PC-3 (cell line): ENCODE data around the gene FOXRED1. TPM values are rescaled to one million over a fixed set of nuclear protein-coding genes. Genes with fewer than 3 reads are reported as not detected.

Experiments
- ATAC-seq: fragments of 200-7000 bp; cut with Tn5 transposase; 2 replicates; pipeline ENCODE4 v1.9.1; 2020; ENCODE audit warnings: mild to moderate bottlenecking, moderate library complexity
- Bru-seq: library from RNA; stranded (reverse); fragments of 400-500 nt; gene quantifications from one replicate; lab custom pipeline; 2021; lab: Mats Ljungman, UMichigan
- BruChase-seq, 2 experiments: library from RNA; stranded (reverse); fragments of 400-500 nt; gene quantifications; one replicate each; lab custom pipeline; 2021; lab: Mats Ljungman, UMichigan
- BruUV-seq: library from RNA; stranded (reverse); fragments of 400-500 nt; replicated peaks from 2 replicates; lab custom pipeline; 2021; lab: Mats Ljungman, UMichigan
- CTCF ChIA-PET: fragments of 300-600 bp; sonication (Branson Sonifier 250); formaldehyde crosslinking; loops from one replicate; lab custom pipeline; 2022; ENCODE audit warnings: antibody characterized with exemption; lab: Charles Lee
- POLR2A ChIA-PET: fragments of 300-600 bp; sonication (Branson Sonifier 250); formaldehyde crosslinking; loops from one replicate; lab custom pipeline; 2022; ENCODE audit warnings: antibody characterized with exemption; ENCODE audit not compliant: unreplicated experiment; lab: Charles Lee
- DNase-seq: peaks from one replicate; pipeline ENCODE4 v3.0.0-alpha.2; 2015
- H2AFZ ChIP-seq: fragments of 300-600 bp; sonication (generic); 2 replicates; pipeline ENCODE4 v1.6.0; 2016; ENCODE audit warnings: antibody characterized with exemption, low read length
- H3F3A ChIP-seq: fragments of 300-600 bp; sonication (generic); one replicate; pipeline ENCODE4 v1.6.0; 2017; ENCODE audit warnings: antibody characterized with exemption, low read length, control low read depth, mild to moderate bottlenecking; ENCODE audit not compliant: unreplicated experiment
- H3K27ac ChIP-seq: fragments of 300-600 bp; sonication (generic); 2 replicates; pipeline ENCODE4 v1.5.1; 2016; ENCODE audit warnings: mild to moderate bottlenecking, low read length
- H3K27me3 ChIP-seq: fragments of 300-600 bp; sonication (generic); 2 replicates; pipeline ENCODE4 v1.6.1; 2016; ENCODE audit warnings: low read length, mixed read lengths
- H3K36me3 ChIP-seq: fragments of 300-600 bp; sonication (generic); 2 replicates; pipeline ENCODE4 v1.6.1; 2016; ENCODE audit warnings: low read depth, mixed run types, low read length, mixed read lengths
- H3K4me1 ChIP-seq: fragments of 300-600 bp; sonication (generic); 2 replicates; pipeline ENCODE4 v1.5.1; 2016; ENCODE audit warnings: low read length; ENCODE audit not compliant: insufficient read depth
- H3K4me2 ChIP-seq: fragments of 300-600 bp; sonication (generic); 2 replicates; pipeline ENCODE4 v1.6.0; 2016; ENCODE audit warnings: low read length
- H3K4me3 ChIP-seq: fragments of 300-600 bp; sonication (generic); 2 replicates; pipeline ENCODE4 v1.5.1; 2016; ENCODE audit warnings: mild to moderate bottlenecking, low read length, mixed read lengths
- H3K79me2 ChIP-seq: fragments of 300-600 bp; sonication (generic); 2 replicates; pipeline ENCODE4 v1.6.1; 2017; ENCODE audit warnings: low read length, mixed read lengths
- H3K9ac ChIP-seq: fragments of 300-600 bp; sonication (generic); 2 replicates; pipeline ENCODE4 v1.6.0; 2016; ENCODE audit warnings: mild to moderate bottlenecking, low read length
- H3K9me2 ChIP-seq: fragments of 300-600 bp; sonication (generic); replicated peaks from 2 replicates; pipeline ENCODE4 v1.6.1; 2016; ENCODE audit warnings: mixed run types, low read length, mixed read lengths
- H3K9me3 ChIP-seq: fragments of 300-600 bp; sonication (generic); 2 replicates; pipeline ENCODE4 v1.6.1; 2016; ENCODE audit warnings: low read length, mixed read lengths
- H4K20me1 ChIP-seq: fragments of 300-600 bp; sonication (generic); 2 replicates; pipeline ENCODE4 v1.6.1; 2016; ENCODE audit warnings: low read length, mixed read lengths
- EZH2 ChIP-seq: fragments of 300-600 bp; sonication (generic); IDR thresholded peaks from one replicate; pipeline ENCODE4 v1.6.1; 2017; ENCODE audit warnings: antibody characterized with exemption, mild to moderate bottlenecking, low read length; ENCODE audit not compliant: unreplicated experiment
- EZH2phosphoT487 ChIP-seq: fragments of 300-600 bp; sonication (generic); IDR thresholded peaks from 2 replicates; pipeline ENCODE4 v1.6.1; 2018; ENCODE audit warnings: mild to moderate bottlenecking, antibody characterized with exemption, low read length, borderline replicate concordance
- intact Hi-C: fragments of 100-400 bp; cut with micrococcal nuclease; formaldehyde crosslinking; loops from 2 replicates; pipeline ENCODE4 v1.9.0; 2023
- long read RNA-seq: library from polyadenylated mRNA; unstranded; transcript quantifications from one replicate; pipeline ENCODE4 v2.0.0, GENCODE V29; 2021; ENCODE audit not compliant: unreplicated experiment
- total RNA-seq: library from RNA; depleted of rRNA; stranded (reverse); fragments of >200 nt; gene quantifications from 2 replicates; pipeline ENCODE4 v1.2.3, GENCODE V29; 2014; rRNA removed
- TF ChIP-seq, protein P1 (sequence below): fragments of 300-600 bp; sonication (generic); conservative IDR thresholded peaks from 2 replicates; pipeline ENCODE4 v1.5.1; 2017; ENCODE audit warnings: antibody characterized with exemption, low read depth, mild to moderate bottlenecking, low read length

Gene FOXRED1
- 55.6 and 72.0 TPM in 2 replicates for total RNA-seq
- Bru-seq, nascent RNA, result percentile 88 among the genes with signal in this experiment
- percentile 91 among the genes with signal in this experiment for BruChase-seq, experiment 1, labeled RNA remaining after a 6-hour chase
- BruChase-seq, experiment 2, labeled RNA remaining after a 2-hour chase, result percentile 88 among the genes with signal in this experiment
- long read RNA-seq, transcript FOXRED1-201 (11 exons, 1,970 nt), result major isoform, 37 of 65 reads
- long read RNA-seq, partial matches to known transcripts, result 5 of 65 reads
- long read RNA-seq, other reads (novel, unspliced or antisense), result 22 of 65 reads

- peak; percentile 96 for ATAC-seq
- Histone ChIP-seq H3F3A (no peaks in the 10 kb centered on the region), H3K4me2 (peak within 1 kb of the TSS; percentile 98), H3K9ac (peak within 1 kb of the TSS; percentile 97), H3K9me3 (no peaks in the 10 kb centered on the region), H2AFZ (peak within 1 kb of the TSS; percentile 84), H3K4me3 (peak within 1 kb of the TSS; percentile 96), H3K27me3 (no peaks in the 10 kb centered on the region), H3K27ac (peak within 1 kb of the TSS; percentile 61), H3K4me1 (peaks cover 10% of the 10 kb centered on the region), H3K79me2 (peaks cover 58% of the 10 kb centered on the region), H3K9me2 (no peaks in the 10 kb centered on the region), H4K20me1 (peaks cover 5% of the 10 kb centered on the region; the same call in 1 of the 2 replicates), H3K36me3 (peaks cover 53% of the 10 kb centered on the region)
- peak; percentile 100 for DNase-seq
- POLR2A ChIA-PET, result interaction anchor here (0.5 to 0.6 kb wide), 3 partner anchors 37 to 42 kb away, joined by 3 to 8 read pairs (median 6); no protein-coding TSS in a partner anchor
- intact Hi-C loops, result loop anchor here (1.0 to 2.0 kb wide), 3 partner anchors 34 to 58 kb away; partner anchors contain the start of genes FAM118B and RPUSD4
- TF ChIP-seq, protein P1, sequence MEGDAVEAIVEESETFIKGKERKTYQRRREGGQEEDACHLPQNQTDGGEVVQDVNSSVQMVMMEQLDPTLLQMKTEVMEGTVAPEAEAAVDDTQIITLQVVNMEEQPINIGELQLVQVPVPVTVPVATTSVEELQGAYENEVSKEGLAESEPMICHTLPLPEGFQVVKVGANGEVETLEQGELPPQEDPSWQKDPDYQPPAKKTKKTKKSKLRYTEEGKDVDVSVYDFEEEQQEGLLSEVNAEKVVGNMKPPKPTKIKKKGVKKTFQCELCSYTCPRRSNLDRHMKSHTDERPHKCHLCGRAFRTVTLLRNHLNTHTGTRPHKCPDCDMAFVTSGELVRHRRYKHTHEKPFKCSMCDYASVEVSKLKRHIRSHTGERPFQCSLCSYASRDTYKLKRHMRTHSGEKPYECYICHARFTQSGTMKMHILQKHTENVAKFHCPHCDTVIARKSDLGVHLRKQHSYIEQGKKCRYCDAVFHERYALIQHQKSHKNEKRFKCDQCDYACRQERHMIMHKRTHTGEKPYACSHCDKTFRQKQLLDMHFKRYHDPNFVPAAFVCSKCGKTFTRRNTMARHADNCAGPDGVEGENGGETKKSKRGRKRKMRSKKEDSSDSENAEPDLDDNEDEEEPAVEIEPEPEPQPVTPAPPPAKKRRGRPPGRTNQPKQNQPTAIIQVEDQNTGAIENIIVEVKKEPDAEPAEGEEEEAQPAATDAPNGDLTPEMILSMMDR, result no peak
- TF ChIP-seq EZH2phosphoT487, result no peak
- no peak for TF ChIP-seq EZH2
- CTCF ChIA-PET, result no interaction called here
- TSS peak; percentile 87 for BruUV-seq
Observed at GRCh38 chr11:126268708-126269579, at the start of gene FOXRED1, which contains the start of gene SRPRA. FOXRED1 (plus strand) TSS chr11:126269154; CDS start chr11:126269207, 53 bp downstream. SRPRA (minus strand) TSS chr11:126268895; CDS start chr11:126268804, 91 bp downstream.

DNA sequence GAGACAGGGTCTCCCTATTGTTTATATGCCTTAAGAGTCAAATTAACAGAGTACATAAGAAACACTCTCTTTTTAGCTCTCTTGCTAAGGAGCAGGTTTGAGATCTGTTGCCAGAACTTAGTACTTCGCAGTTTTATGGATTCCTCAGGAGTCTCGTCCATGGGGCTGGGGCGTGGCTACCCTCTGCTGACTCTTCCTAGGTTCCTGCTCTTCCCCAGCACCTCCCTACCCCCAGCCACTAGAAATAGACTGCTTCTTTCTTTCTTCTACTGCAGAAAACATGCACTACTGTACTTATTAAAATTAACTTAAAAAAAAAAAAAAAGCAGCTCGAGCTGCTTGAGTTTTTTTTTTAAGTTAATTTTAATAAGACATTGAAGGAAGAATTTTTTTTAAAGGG, 49.4 kb upstream of the FOXRED1 start:
- Histone ChIP-seq H3K27ac (no peak overlapping the region), H3K79me2 (peaks cover 94% of the 10 kb centered on the region), H3K4me1 (no peaks in the 10 kb centered on the region), H3K9me2 (no peaks in the 10 kb centered on the region), H3K36me3 (no peaks in the 10 kb centered on the region), H3K4me2 (no peak overlapping the region), H3K4me3 (no peak overlapping the region), H3K9ac (no peak overlapping the region), H2AFZ (no peak overlapping the region), H4K20me1 (0 out of 2 replicates have a peak, but pooled peaks cover 6% of the 10 kb centered on the region), H3K9me3 (no peaks in the 10 kb centered on the region), H3K27me3 (no peaks in the 10 kb centered on the region), H3F3A (no peaks in the 10 kb centered on the region)
- BruUV-seq, result no TSS peak
- ATAC-seq (no peak), DNase-seq (no peak)
- POLR2A ChIA-PET, result no interaction called here
- CTCF ChIA-PET, result no interaction called here
- TF ChIP-seq EZH2phosphoT487 (no peak), EZH2 (no peak)
- TF ChIP-seq, protein P1, result no peak
- intact Hi-C loops, result loop anchor here (10.0 kb wide), 1 partner anchor 265 kb away; no protein-coding TSS in a partner anchor
